ENCODE results near the gene ZDHHC18.
"Not testable (repeated sequence)": the region's sequence is repeated elsewhere in the genome, so short reads cannot be mapped to it uniquely, and the experiment has no call there.

The ZDHHC18 gene

GRCh38 chr1:26832249-26832960 lies 5.9 kb downstream of the ZDHHC18 start:
- TF ChIP-seq, protein P1, sequence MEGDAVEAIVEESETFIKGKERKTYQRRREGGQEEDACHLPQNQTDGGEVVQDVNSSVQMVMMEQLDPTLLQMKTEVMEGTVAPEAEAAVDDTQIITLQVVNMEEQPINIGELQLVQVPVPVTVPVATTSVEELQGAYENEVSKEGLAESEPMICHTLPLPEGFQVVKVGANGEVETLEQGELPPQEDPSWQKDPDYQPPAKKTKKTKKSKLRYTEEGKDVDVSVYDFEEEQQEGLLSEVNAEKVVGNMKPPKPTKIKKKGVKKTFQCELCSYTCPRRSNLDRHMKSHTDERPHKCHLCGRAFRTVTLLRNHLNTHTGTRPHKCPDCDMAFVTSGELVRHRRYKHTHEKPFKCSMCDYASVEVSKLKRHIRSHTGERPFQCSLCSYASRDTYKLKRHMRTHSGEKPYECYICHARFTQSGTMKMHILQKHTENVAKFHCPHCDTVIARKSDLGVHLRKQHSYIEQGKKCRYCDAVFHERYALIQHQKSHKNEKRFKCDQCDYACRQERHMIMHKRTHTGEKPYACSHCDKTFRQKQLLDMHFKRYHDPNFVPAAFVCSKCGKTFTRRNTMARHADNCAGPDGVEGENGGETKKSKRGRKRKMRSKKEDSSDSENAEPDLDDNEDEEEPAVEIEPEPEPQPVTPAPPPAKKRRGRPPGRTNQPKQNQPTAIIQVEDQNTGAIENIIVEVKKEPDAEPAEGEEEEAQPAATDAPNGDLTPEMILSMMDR (IDR thresholded peaks at IDR 0.05; ENCODE audit: unreplicated experiment in 3 of 3): no peak
- Mint-ChIP-seq H3K27me3 (ENCODE audit: low read depth) (no peaks in the 10 kb centered on the region), H3K36me3 (ENCODE audit: low read depth) (peaks cover 42% of the 10 kb centered on the region), H3K4me3 (no peak overlapping the region), H3K4me1 (peaks cover 22% of the 10 kb centered on the region), H3K27ac (no peak overlapping the region), H3K9me3 (no peaks in the 10 kb centered on the region)

- peaks cover 9% of the 10 kb centered on the region for H3K4me1 Mint-ChIP-seq
- H3K27ac Mint-ChIP-seq: no peak overlapping the region
- TF ChIP-seq, protein P1 (IDR thresholded peaks at IDR 0.05; ENCODE audit: unreplicated experiment in 3 of 3): no peak
- no peak overlapping the region for H3K4me3 Mint-ChIP-seq
- no peaks in the 10 kb centered on the region for H3K9me3 Mint-ChIP-seq
- no peaks in the 10 kb centered on the region for H3K27me3 Mint-ChIP-seq (ENCODE audit: low read depth)
- H3K36me3 Mint-ChIP-seq (ENCODE audit: low read depth): peaks cover 50% of the 10 kb centered on the region
Measured at GRCh38 chr1:26833432-26834405, 7.2 kb downstream of the ZDHHC18 start.

GRCh38 chr1:26837665-26838064 lies 11.2 kb downstream of the ZDHHC18 start:
- not testable (repeated sequence) for H3K27me3 Mint-ChIP-seq (ENCODE audit: low read depth); H3K9me3 Mint-ChIP-seq; H3K4me1 Mint-ChIP-seq; H3K4me3 Mint-ChIP-seq; H3K27ac Mint-ChIP-seq
- peaks cover 60% of the 10 kb centered on the region for H3K36me3 Mint-ChIP-seq (ENCODE audit: low read depth)

DNA sequence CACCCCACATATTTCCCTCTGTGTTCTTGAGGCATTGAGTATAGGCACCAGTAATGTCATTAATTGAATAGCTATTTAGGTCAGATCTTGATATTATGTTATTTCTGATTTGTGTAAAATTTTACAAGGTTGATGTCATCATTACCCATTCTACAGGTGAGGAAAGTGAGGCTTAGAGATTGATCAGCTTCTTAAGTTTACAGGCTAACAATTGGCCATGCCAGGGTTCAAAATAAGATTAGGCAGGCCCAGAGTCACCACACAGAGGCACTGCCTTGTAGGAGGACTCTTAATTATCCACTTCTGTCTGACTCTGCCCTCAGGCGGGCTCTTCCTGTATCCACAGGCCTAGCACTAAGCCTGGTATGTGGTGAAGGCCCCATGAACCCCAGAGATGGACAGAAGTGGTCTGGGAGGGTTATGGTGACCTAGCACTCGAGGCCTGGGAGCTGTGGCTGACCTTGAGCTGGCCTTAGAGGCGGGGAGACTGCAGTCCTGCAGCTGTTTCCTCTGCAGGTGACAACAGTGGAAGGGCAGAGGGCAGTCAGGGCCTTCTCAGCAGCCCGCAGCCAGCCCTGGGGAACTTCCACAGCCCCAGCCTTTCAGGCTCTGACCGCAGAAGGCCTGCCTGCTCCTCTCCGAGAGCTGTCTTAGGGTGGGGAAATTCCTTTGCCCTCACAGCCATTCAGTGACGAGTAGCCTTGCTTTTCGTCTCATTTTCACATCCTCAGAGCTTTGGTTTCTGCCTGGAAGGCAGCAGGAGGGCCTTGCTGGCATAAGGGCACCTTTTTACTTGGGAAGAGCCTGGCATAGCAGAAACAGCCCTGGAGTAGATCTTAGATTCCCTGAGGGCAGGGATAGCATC lies 12.2 kb downstream of the ZDHHC18 start:
- Mint-ChIP-seq H3K27me3 (ENCODE audit: low read depth) (no peaks in the 10 kb centered on the region), H3K4me3 (no peak overlapping the region), H3K4me1 (no peaks in the 10 kb centered on the region), H3K27ac (no peak overlapping the region), H3K9me3 (no peaks in the 10 kb centered on the region), H3K36me3 (ENCODE audit: low read depth) (peaks cover 53% of the 10 kb centered on the region)
- TF ChIP-seq, protein P1 (IDR thresholded peaks at IDR 0.05; ENCODE audit: unreplicated experiment in 3 of 3): no peak

GRCh38 chr1:26839339-26839722 lies 12.8 kb downstream of the ZDHHC18 start:
- Mint-ChIP-seq H3K27ac (no peak overlapping the region), H3K27me3 (ENCODE audit: low read depth) (no peaks in the 10 kb centered on the region), H3K4me1 (no peaks in the 10 kb centered on the region), H3K4me3 (no peak overlapping the region), H3K36me3 (ENCODE audit: low read depth) (peaks cover 53% of the 10 kb centered on the region), H3K9me3 (no peaks in the 10 kb centered on the region)
- TF ChIP-seq, protein P1 (IDR thresholded peaks at IDR 0.05; ENCODE audit: unreplicated experiment in 3 of 3): no peak

DNA sequence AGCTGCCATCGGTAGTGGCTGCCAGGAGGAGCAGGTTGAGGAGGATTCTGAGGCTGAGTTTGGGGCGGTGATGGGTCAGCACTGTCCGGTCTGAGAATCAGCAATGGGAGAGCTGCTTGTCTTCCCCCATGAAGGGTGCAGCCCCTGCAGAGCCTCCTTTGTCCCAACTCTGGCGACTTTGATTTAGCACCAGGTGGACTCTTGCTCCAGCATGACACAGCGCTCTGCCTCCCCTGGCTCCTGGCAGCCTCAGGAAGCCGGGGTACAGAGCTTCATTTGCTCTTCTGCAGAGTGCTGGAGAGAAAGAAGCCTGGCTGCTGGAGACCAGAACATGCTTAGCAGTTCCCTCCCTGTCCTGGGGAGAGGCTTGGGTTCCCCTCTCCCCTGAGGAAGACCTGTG lies 13.3 kb downstream of the ZDHHC18 start:
- H3K27me3 Mint-ChIP-seq (ENCODE audit: low read depth): no peaks in the 10 kb centered on the region
- TF ChIP-seq, protein P1 (IDR thresholded peaks at IDR 0.05; ENCODE audit: unreplicated experiment in 3 of 3): no peak
- peaks cover 51% of the 10 kb centered on the region for H3K36me3 Mint-ChIP-seq (ENCODE audit: low read depth)
- no peak overlapping the region for H3K4me3 Mint-ChIP-seq
- H3K9me3 Mint-ChIP-seq: no peaks in the 10 kb centered on the region
- H3K4me1 Mint-ChIP-seq: no peaks in the 10 kb centered on the region
- no peak overlapping the region for H3K27ac Mint-ChIP-seq

All from nephron (organoid).